ENCODE data around the gene PPP2R5C.

DNA sequence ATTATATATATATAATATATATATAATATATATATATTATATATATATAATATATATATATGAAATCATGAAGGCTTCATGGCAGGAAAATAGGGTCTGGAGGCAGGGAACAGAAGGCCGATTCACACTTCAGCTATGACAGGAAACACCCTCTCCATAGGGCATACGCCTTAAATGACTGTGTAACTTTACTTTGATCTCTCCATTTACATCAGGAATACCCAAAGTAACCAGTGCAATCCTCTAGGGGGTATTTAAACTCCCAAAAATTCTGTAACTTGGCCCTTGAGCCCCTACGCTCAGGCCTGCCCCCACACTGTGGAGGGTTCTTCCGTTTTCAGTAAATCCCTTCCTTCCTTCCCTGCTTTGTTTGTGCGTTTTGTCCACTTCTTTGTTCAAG, 40.4 kb upstream of the PPP2R5C start:
- TF ChIP-seq, protein P1, sequence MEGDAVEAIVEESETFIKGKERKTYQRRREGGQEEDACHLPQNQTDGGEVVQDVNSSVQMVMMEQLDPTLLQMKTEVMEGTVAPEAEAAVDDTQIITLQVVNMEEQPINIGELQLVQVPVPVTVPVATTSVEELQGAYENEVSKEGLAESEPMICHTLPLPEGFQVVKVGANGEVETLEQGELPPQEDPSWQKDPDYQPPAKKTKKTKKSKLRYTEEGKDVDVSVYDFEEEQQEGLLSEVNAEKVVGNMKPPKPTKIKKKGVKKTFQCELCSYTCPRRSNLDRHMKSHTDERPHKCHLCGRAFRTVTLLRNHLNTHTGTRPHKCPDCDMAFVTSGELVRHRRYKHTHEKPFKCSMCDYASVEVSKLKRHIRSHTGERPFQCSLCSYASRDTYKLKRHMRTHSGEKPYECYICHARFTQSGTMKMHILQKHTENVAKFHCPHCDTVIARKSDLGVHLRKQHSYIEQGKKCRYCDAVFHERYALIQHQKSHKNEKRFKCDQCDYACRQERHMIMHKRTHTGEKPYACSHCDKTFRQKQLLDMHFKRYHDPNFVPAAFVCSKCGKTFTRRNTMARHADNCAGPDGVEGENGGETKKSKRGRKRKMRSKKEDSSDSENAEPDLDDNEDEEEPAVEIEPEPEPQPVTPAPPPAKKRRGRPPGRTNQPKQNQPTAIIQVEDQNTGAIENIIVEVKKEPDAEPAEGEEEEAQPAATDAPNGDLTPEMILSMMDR (tag by site-specific recombination; IDR thresholded peaks at IDR 0.05), result no peak
- TF ChIP-seq, protein P2, sequence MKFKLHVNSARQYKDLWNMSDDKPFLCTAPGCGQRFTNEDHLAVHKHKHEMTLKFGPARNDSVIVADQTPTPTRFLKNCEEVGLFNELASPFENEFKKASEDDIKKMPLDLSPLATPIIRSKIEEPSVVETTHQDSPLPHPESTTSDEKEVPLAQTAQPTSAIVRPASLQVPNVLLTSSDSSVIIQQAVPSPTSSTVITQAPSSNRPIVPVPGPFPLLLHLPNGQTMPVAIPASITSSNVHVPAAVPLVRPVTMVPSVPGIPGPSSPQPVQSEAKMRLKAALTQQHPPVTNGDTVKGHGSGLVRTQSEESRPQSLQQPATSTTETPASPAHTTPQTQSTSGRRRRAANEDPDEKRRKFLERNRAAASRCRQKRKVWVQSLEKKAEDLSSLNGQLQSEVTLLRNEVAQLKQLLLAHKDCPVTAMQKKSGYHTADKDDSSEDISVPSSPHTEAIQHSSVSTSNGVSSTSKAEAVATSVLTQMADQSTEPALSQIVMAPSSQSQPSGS (tag by site-specific recombination; IDR thresholded peaks at IDR 0.05; ENCODE audit: low read depth), result no peak
- TF ChIP-seq ZBTB1 (tag by site-specific recombination; IDR thresholded peaks at IDR 0.05) (no peak), ZNF140 (tag by site-specific recombination; IDR thresholded peaks at IDR 0.05) (no peak), HOXC10 (CRISPR knock-in tag; IDR thresholded peaks at IDR 0.05) (no peak), ZNF133 (tag by site-specific recombination; IDR thresholded peaks at IDR 0.05) (no peak), KLF16 (tag by site-specific recombination; IDR thresholded peaks at IDR 0.05) (no peak), ZNF366 (tag by site-specific recombination; conservative IDR thresholded peaks at IDR 0.05) (no peak), RBAK (tag by site-specific recombination; IDR thresholded peaks at IDR 0.05) (no peak)
- TF ChIP-seq, protein P3, sequence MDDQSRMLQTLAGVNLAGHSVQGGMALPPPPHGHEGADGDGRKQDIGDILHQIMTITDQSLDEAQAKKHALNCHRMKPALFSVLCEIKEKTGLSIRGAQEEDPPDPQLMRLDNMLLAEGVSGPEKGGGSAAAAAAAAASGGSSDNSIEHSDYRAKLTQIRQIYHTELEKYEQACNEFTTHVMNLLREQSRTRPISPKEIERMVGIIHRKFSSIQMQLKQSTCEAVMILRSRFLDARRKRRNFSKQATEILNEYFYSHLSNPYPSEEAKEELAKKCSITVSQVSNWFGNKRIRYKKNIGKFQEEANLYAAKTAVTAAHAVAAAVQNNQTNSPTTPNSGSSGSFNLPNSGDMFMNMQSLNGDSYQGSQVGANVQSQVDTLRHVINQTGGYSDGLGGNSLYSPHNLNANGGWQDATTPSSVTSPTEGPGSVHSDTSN (CRISPR knock-in tag; IDR thresholded peaks at IDR 0.05), result no peak
- TF ChIP-seq, protein P4, sequence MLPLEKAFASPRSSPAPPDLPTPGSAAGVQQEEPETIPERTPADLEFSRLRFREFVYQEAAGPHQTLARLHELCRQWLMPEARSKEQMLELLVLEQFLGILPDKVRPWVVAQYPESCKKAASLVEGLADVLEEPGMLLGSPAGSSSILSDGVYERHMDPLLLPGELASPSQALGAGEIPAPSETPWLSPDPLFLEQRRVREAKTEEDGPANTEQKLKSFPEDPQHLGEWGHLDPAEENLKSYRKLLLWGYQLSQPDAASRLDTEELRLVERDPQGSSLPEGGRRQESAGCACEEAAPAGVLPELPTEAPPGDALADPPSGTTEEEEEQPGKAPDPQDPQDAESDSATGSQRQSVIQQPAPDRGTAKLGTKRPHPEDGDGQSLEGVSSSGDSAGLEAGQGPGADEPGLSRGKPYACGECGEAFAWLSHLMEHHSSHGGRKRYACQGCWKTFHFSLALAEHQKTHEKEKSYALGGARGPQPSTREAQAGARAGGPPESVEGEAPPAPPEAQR (tag by site-specific recombination; IDR thresholded peaks at IDR 0.05), result no peak
- TF ChIP-seq, protein P5, sequence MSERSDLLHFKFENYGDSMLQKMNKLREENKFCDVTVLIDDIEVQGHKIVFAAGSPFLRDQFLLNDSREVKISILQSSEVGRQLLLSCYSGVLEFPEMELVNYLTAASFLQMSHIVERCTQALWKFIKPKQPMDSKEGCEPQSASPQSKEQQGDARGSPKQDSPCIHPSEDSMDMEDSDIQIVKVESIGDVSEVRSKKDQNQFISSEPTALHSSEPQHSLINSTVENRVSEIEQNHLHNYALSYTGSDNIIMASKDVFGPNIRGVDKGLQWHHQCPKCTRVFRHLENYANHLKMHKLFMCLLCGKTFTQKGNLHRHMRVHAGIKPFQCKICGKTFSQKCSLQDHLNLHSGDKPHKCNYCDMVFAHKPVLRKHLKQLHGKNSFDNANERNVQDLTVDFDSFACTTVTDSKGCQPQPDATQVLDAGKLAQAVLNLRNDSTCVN (tag by site-specific recombination; optimal IDR thresholded peaks at IDR 0.05), result no peak
- TF ChIP-seq, protein P6, sequence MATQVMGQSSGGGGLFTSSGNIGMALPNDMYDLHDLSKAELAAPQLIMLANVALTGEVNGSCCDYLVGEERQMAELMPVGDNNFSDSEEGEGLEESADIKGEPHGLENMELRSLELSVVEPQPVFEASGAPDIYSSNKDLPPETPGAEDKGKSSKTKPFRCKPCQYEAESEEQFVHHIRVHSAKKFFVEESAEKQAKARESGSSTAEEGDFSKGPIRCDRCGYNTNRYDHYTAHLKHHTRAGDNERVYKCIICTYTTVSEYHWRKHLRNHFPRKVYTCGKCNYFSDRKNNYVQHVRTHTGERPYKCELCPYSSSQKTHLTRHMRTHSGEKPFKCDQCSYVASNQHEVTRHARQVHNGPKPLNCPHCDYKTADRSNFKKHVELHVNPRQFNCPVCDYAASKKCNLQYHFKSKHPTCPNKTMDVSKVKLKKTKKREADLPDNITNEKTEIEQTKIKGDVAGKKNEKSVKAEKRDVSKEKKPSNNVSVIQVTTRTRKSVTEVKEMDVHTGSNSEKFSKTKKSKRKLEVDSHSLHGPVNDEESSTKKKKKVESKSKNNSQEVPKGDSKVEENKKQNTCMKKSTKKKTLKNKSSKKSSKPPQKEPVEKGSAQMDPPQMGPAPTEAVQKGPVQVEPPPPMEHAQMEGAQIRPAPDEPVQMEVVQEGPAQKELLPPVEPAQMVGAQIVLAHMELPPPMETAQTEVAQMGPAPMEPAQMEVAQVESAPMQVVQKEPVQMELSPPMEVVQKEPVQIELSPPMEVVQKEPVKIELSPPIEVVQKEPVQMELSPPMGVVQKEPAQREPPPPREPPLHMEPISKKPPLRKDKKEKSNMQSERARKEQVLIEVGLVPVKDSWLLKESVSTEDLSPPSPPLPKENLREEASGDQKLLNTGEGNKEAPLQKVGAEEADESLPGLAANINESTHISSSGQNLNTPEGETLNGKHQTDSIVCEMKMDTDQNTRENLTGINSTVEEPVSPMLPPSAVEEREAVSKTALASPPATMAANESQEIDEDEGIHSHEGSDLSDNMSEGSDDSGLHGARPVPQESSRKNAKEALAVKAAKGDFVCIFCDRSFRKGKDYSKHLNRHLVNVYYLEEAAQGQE (tag by site-specific recombination; IDR thresholded peaks at IDR 0.05), result no peak

Data from HEK293 (cell line).